DND-41 (cell line): ENCODE measurements around the gene OSBPL3.

Experiments
- ATAC-seq: fragments of 200-7000 bp; cut with Tn5 transposase; 3 replicates; pipeline ENCODE4 v1.9.1; 2021; ENCODE audit warnings: low read depth; ENCODE audit not compliant: insufficient read depth
- DNase-seq: peaks from one replicate; pipeline ENCODE4 v3.0.0-alpha.2; 2020
- H2AFZ ChIP-seq: 2 replicates; pipeline ENCODE4 v1.6.0; 2012; ENCODE audit warnings: low read depth, low read length
- H3K27ac ChIP-seq: 2 replicates; pipeline ENCODE4 v1.5.1; 2012; ENCODE audit warnings: low read length, inconsistent platforms
- H3K27me3 ChIP-seq: fragments of 200-600 bp; sonication (generic); 2 replicates; pipeline ENCODE4 v1.6.0; 2012; ENCODE audit warnings: low read length, mild to moderate bottlenecking, inconsistent platforms; ENCODE audit not compliant: insufficient read depth, poor library complexity
- H3K36me3 ChIP-seq: 2 replicates; pipeline ENCODE4 v1.5.1; 2012; ENCODE audit warnings: low read length, inconsistent platforms; ENCODE audit not compliant: insufficient read depth
- H3K4me1 ChIP-seq: 2 replicates; pipeline ENCODE4 v1.5.1; 2012; ENCODE audit warnings: mild to moderate bottlenecking, low read length; ENCODE audit not compliant: insufficient read depth
- H3K4me2 ChIP-seq: 2 replicates; pipeline ENCODE4 v1.6.0; 2012; ENCODE audit warnings: mild to moderate bottlenecking, moderate library complexity, low read length, inconsistent platforms; ENCODE audit not compliant: insufficient read depth
- H3K4me3 ChIP-seq, 2 experiments: fragments of 200-600 bp in 1 of 2; shearing (Covaris generic) in 1 of 2; 2 replicates each; pipeline ENCODE4 v1.5.1; 2012 to 2016; ENCODE audit warnings: inconsistent platforms in 2 of 2, low read length in 2 of 2, mild to moderate bottlenecking in 2 of 2, low read depth in 1 of 2, moderate library complexity in 1 of 2
- H3K79me2 ChIP-seq: 2 replicates; pipeline ENCODE4 v1.6.0; 2012; ENCODE audit warnings: low read length, inconsistent platforms; ENCODE audit not compliant: insufficient read depth
- H3K9ac ChIP-seq: 2 replicates; pipeline ENCODE4 v1.6.0; 2012; ENCODE audit warnings: low read depth, mild to moderate bottlenecking, inconsistent platforms, low read length, moderate library complexity
- H3K9me3 ChIP-seq: 2 replicates; pipeline ENCODE4 v1.5.1; 2012; ENCODE audit warnings: low read length, moderate library complexity, mild to moderate bottlenecking, inconsistent platforms; ENCODE audit not compliant: insufficient read depth, severe bottlenecking
- H4K20me1 ChIP-seq: 2 replicates; pipeline ENCODE4 v1.6.0; 2012; ENCODE audit warnings: low read length; ENCODE audit not compliant: insufficient read depth
- CTCF ChIP-seq: IDR thresholded peaks from 2 replicates; pipeline ENCODE4 v1.5.1; 2012; ENCODE audit warnings: borderline replicate concordance, low read length, moderate library complexity, mild to moderate bottlenecking; ENCODE audit not compliant: poor library complexity, severe bottlenecking; ENCODE audit errors: extremely low read depth
- EZH2 ChIP-seq: IDR thresholded peaks from 3 replicates; pipeline ENCODE4 v1.6.1; 2012; ENCODE audit warnings: borderline replicate concordance, low read depth, mild to moderate bottlenecking, moderate library complexity, low read length, inconsistent platforms; ENCODE audit not compliant: severe bottlenecking

OSBPL3 gene

GRCh38 chr7:25007668-25008067, 27.7 kb upstream of the OSBPL3 start:
- TF ChIP-seq CTCF = no peak
- TF ChIP-seq EZH2 = no peak
- H2AFZ ChIP-seq = no peak overlapping the region
- peaks cover 5% of the 10 kb centered on the region for H3K9me3 ChIP-seq
- H4K20me1 ChIP-seq = no peaks in the 10 kb centered on the region
- H3K9ac ChIP-seq = no peak overlapping the region
- H3K27me3 ChIP-seq = no peaks in the 10 kb centered on the region
- H3K4me1 ChIP-seq = no peaks in the 10 kb centered on the region
- H3K4me3 ChIP-seq = no peak overlapping the region
- H3K4me2 ChIP-seq = no peak overlapping the region
- no peaks in the 10 kb centered on the region for H3K36me3 ChIP-seq
- H3K79me2 ChIP-seq = no peaks in the 10 kb centered on the region
- ATAC-seq (no peak), DNase-seq (no peak)
- H3K27ac ChIP-seq = no peak overlapping the region

DNA sequence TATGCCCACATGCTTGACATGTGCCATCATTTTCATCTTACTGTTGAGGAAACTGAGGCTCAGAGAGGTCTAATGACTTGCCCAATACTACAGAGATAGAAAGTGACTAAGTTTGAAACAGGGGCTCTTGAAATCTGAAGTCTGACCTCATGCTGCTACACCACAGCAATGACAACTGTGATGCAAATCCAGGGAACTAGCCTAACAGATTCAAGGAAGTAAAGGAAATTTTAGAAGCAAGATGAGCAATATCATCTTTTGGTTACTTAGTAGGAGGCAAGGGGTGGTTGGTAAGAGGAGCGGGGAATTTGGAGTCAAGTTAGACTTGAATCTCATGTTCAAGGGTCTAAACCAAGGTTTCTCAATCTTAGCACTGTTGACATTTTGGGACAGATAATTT, 26.3 kb upstream of the OSBPL3 start:
- ATAC-seq = no peak
- Histone ChIP-seq H3K9ac (no peak overlapping the region), H3K4me1 (no peaks in the 10 kb centered on the region), H3K36me3 (no peaks in the 10 kb centered on the region), H3K27me3 (no peaks in the 10 kb centered on the region), H3K9me3 (peaks cover 8% of the 10 kb centered on the region), H3K4me3 (no peak overlapping the region), H2AFZ (no peak overlapping the region), H3K79me2 (no peaks in the 10 kb centered on the region), H3K4me2 (no peak overlapping the region), H3K27ac (no peak overlapping the region), H4K20me1 (no peaks in the 10 kb centered on the region)
- DNase-seq = no peak
- TF ChIP-seq CTCF (no peak), EZH2 (no peak)

- H4K20me1 ChIP-seq = no peaks in the 10 kb centered on the region
- no peaks in the 10 kb centered on the region for H3K4me1 ChIP-seq
- H3K4me2 ChIP-seq = no peak overlapping the region
- ATAC-seq (no peak), DNase-seq (no peak)
- TF ChIP-seq CTCF (no peak), EZH2 (no peak)
- no peaks in the 10 kb centered on the region for H3K36me3 ChIP-seq
- H3K79me2 ChIP-seq = no peaks in the 10 kb centered on the region
- H3K4me3 ChIP-seq = no peak overlapping the region
- H3K9me3 ChIP-seq = peaks cover 8% of the 10 kb centered on the region
- H2AFZ ChIP-seq = no peak overlapping the region
- no peak overlapping the region for H3K27ac ChIP-seq
- H3K27me3 ChIP-seq = no peaks in the 10 kb centered on the region
- no peak overlapping the region for H3K9ac ChIP-seq
Measured at GRCh38 chr7:25005658-25006057, 25.7 kb upstream of the OSBPL3 start.

DNA sequence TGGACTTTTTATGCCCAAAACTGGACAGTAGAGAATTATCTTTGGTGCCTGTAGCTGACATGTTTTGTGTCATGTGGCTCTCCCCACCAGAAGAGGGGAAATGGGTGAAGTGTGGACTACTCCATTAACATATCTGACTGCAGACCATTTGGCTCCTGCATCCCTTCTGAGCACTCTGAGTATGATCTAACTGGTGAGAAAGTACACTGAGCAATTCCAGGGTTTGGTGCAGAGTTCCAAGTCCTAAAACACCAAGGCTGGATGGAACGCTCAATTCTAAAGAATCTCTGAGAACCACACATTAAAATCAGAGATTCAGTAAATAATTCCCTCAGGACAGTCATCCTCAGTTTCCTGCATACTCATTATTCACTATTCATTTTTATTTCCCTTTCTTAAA, 22.8 kb upstream of the OSBPL3 start:
- H3K9ac ChIP-seq = no peak overlapping the region

More for the DNA sequence above, 22.8 kb upstream of the OSBPL3 start:
- Histone ChIP-seq H3K27ac (no peak overlapping the region), H4K20me1 (no peaks in the 10 kb centered on the region), H3K4me1 (no peaks in the 10 kb centered on the region), H3K36me3 (no peaks in the 10 kb centered on the region), H3K4me2 (no peak overlapping the region), H3K4me3 (no peak overlapping the region), H3K9me3 (peaks cover 3% of the 10 kb centered on the region), H3K27me3 (no peaks in the 10 kb centered on the region), H3K79me2 (no peaks in the 10 kb centered on the region), H2AFZ (no peak overlapping the region)
- ATAC-seq (no peak), DNase-seq (no peak)
- TF ChIP-seq EZH2 (no peak), CTCF (no peak)
